CD4-positive, alpha-beta T cell (primary cell): ENCODE data around the gene SLC25A1. TPM values are rescaled to one million over a fixed set of nuclear protein-coding genes. Genes with fewer than 3 reads are reported as not detected.

Experiments used
- ATAC-seq: fragments of 200-7000 bp; cut with Tn5 transposase; one replicate; pipeline ENCODE4 v1.10.0; 2022; ENCODE audit warnings: mild to moderate bottlenecking; ENCODE audit not compliant: poor library complexity
- CTCF ChIA-PET: fragments of 350-600 bp; sonication (Branson Sonifier 250); formaldehyde crosslinking; loops from one replicate; lab custom pipeline; 2021; ENCODE audit warnings: antibody characterized with exemption, inconsistent platforms; lab: Charles Lee
- POLR2A ChIA-PET: fragments of 350-600 bp; sonication (Branson Sonifier 250); formaldehyde crosslinking; loops from one replicate; lab custom pipeline; 2021; ENCODE audit warnings: antibody characterized with exemption, inconsistent platforms; lab: Charles Lee
- DNase-seq, 14 experiments: peaks; one replicate each; pipeline ENCODE4 v3.0.0-alpha.2; 2013 to 2020; ENCODE audit warnings: mixed read lengths in 2 of 14
- H3K27ac ChIP-seq, 2 donors: one replicate each; pipeline versions ENCODE4 v1.5.1 to v1.7.0; 2013; ENCODE audit warnings: low read length in 2 of 2, low read depth in 1 of 2, mild to moderate bottlenecking in 1 of 2
- H3K27me3 ChIP-seq, 2 experiments: 1 replicate in 1 of 2; 2 replicates in 1 of 2; pipeline versions ENCODE4 v1.6.1 to v1.7.0; 2013; ENCODE audit warnings: low read length in 2 of 2, control low read depth in 1 of 2, mild to moderate bottlenecking in 1 of 2, moderate library complexity in 1 of 2; ENCODE audit not compliant: insufficient read depth in 2 of 2, control insufficient read depth in 1 of 2
- H3K36me3 ChIP-seq: one replicate; pipeline ENCODE4 v1.6.1; 2013; ENCODE audit warnings: low read length, control low read depth; ENCODE audit not compliant: insufficient read depth
- H3K4me1 ChIP-seq: one replicate; pipeline ENCODE4 v1.6.1; 2013; ENCODE audit warnings: low read length, control low read depth; ENCODE audit not compliant: insufficient read depth
- H3K4me3 ChIP-seq: one replicate; pipeline ENCODE4 v1.5.1; 2013; ENCODE audit warnings: mild to moderate bottlenecking, low read length, moderate library complexity
- H3K9me3 ChIP-seq, 2 experiments: 1 replicate in 1 of 2; 2 replicates in 1 of 2; pipeline versions ENCODE4 v1.6.1 to v1.7.0; 2013; ENCODE audit warnings: low read length in 2 of 2, mild to moderate bottlenecking in 2 of 2, control low read depth in 1 of 2, moderate library complexity in 1 of 2; ENCODE audit not compliant: control insufficient read depth in 1 of 2, insufficient read depth in 1 of 2
- H3K27ac Mint-ChIP-seq: one replicate; pipeline ENCODE4 v1.8.0; 2020; ENCODE audit warnings: mixed read lengths
- H3K27me3 Mint-ChIP-seq: one replicate; pipeline ENCODE4 v1.8.0; 2021; ENCODE audit warnings: mixed read lengths
- H3K36me3 Mint-ChIP-seq: one replicate; pipeline ENCODE4 v1.8.0; 2021; ENCODE audit warnings: low read depth, mixed read lengths
- H3K4me1 Mint-ChIP-seq: one replicate; pipeline ENCODE4 v1.8.0; 2021; ENCODE audit warnings: low read depth, mixed read lengths
- H3K4me3 Mint-ChIP-seq: one replicate; pipeline ENCODE4 v1.8.0; 2020; ENCODE audit warnings: mild to moderate bottlenecking, mixed read lengths
- H3K9me3 Mint-ChIP-seq: one replicate; pipeline ENCODE4 v1.8.0; 2020; ENCODE audit warnings: mixed read lengths
- CTCF ChIP-seq: fragments of 200-600 bp; IDR thresholded peaks from one replicate; pipeline ENCODE4 v1.8.0; 2022; ENCODE audit warnings: antibody characterized with exemption, mild to moderate bottlenecking
- intact Hi-C, 2 experiments: fragments of 100-400 bp; cut with DNase I in 1 of 2; cut with micrococcal nuclease in 1 of 2; formaldehyde crosslinking; loops; one replicate each; pipeline versions ENCODE4 v1.15.1 to v1.9.0; 2023 to 2025; cut with DNase I, micrococcal nuclease
- total RNA-seq, 174 experiments: library from RNA in 2 of 174; stranded (reverse) in 2 of 174; gene quantifications; one replicate each; pipeline ENCODE4 v1.2.3 and lab custom pipeline; 2021 to 2026

The SLC25A1 gene
- total RNA-seq, 2 experiments from 2014 or later, result 17.6 to 18.0 TPM

DNA sequence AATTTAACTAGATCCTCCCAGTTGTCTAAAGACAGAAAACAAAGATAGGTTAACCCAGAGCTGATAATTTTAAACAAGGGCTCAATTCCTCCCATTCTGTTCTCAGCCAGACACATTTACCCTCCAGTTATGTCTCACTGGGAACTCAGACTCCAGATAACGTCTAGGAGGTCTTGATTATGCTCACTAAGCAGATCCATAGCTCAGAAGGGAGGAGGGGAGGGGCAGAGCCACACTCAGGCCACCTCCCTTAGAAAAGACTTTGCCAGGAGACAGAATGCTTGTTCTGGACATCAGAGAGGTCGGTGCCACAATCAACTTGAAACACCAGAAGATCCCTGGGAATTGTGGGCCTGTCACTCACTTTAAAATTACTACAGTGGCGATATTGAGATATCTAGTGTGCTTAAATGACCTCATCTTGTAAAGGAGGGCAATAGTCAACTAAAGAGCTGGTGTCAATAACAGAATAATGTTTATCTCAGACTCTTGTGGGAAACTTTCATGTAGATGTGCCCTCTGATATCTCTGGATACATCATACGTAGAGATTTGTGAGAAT lies 29.8 kb upstream of the SLC25A1 start:
- Histone ChIP-seq H3K4me1 (no peaks in the 10 kb centered on the region), H3K27me3 (peaks cover 0 to 10% of the 10 kb centered on the region in 2 experiments), H3K9me3 (no peaks in the 10 kb centered on the region), H3K27ac (no peak overlapping the region), H3K36me3 (no peaks in the 10 kb centered on the region), H3K4me3 (no peak overlapping the region)
- H3K27ac Mint-ChIP-seq, result no peak overlapping the region
- no peak for TF ChIP-seq CTCF
- peaks cover 28% of the 10 kb centered on the region for H3K27me3 Mint-ChIP-seq
- H3K4me1 Mint-ChIP-seq, result no peaks in the 10 kb centered on the region
- ChIA-PET POLR2A (no interaction called here), CTCF (no interaction called here)
- ATAC-seq (no peak), DNase-seq (no peak)
- no peaks in the 10 kb centered on the region for H3K9me3 Mint-ChIP-seq
- H3K36me3 Mint-ChIP-seq, result no peaks in the 10 kb centered on the region
- no peak overlapping the region for H3K4me3 Mint-ChIP-seq
- intact Hi-C loops, result no loop called here

- Histone ChIP-seq H3K4me3 (no peak overlapping the region), H3K27ac (no peak overlapping the region), H3K36me3 (no peaks in the 10 kb centered on the region), H3K9me3 (no peaks in the 10 kb centered on the region), H3K27me3 (peaks cover 0 to 10% of the 10 kb centered on the region in 2 experiments), H3K4me1 (no peaks in the 10 kb centered on the region)
- Mint-ChIP-seq H3K36me3 (no peaks in the 10 kb centered on the region), H3K4me1 (no peaks in the 10 kb centered on the region), H3K27me3 (peaks cover 28% of the 10 kb centered on the region), H3K4me3 (no peak overlapping the region), H3K27ac (no peak overlapping the region), H3K9me3 (no peaks in the 10 kb centered on the region)
- TF ChIP-seq CTCF, result no peak
- POLR2A ChIA-PET, result no interaction called here
- CTCF ChIA-PET, result no interaction called here
- DNase-seq (no peak), ATAC-seq (no peak)
- intact Hi-C loops, result no loop called here
These were observed 29.3 kb upstream of the SLC25A1 start for GRCh38 chr22:19207884-19208283.

DNA sequence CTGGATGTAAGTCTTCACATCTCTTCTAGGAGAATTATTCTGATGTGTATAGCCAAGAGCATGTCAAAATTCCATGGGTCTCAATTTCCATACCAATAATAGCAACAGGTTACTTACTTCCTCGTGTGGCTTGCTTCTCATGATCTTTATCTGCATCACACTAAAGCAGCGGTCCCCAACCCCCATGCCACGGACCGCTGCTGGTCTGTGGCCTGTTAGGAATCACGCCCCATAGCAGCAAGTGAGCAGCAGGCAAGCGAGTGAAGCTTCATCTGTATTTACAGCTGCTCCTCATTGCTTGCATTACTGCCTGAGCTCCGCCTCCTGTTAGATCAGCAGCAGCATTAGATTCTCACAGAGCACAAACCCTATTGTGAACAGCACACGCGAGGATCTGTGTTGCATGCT lies 28.9 kb upstream of the SLC25A1 start:
- Mint-ChIP-seq H3K36me3 (no peaks in the 10 kb centered on the region), H3K4me3 (no peak overlapping the region), H3K27me3 (peaks cover 26% of the 10 kb centered on the region), H3K27ac (no peak overlapping the region), H3K4me1 (no peaks in the 10 kb centered on the region), H3K9me3 (no peaks in the 10 kb centered on the region)
- Histone ChIP-seq H3K4me1 (no peaks in the 10 kb centered on the region), H3K9me3 (no peaks in the 10 kb centered on the region), H3K27ac (no peak overlapping the region), H3K36me3 (no peaks in the 10 kb centered on the region), H3K4me3 (no peak overlapping the region), H3K27me3 (peaks cover 0 to 10% of the 10 kb centered on the region in 2 experiments)
- CTCF ChIA-PET, result no interaction called here
- TF ChIP-seq CTCF, result no peak
- intact Hi-C loops, result no loop called here
- no peak for ATAC-seq
- no peak for DNase-seq
- POLR2A ChIA-PET, result no interaction called here
